Tibial artery (tissue), 4 donors: ENCODE data around the gene PIK3R1.

Source experiments
- DNase-seq, 2 donors: peaks; one replicate each; pipeline ENCODE4 v3.0.0-alpha.2; 2019
- H3K27ac ChIP-seq, 2 donors: fragments of 200-600 bp; sonication (generic) in 1 of 2; 1 replicate in 1 of 2; 2 replicates in 1 of 2; pipeline ENCODE4 v1.5.1; 2018 to 2019; ENCODE audit warnings: mild to moderate bottlenecking in 1 of 2
- H3K27me3 ChIP-seq, 2 donors: fragments of 200-600 bp; sonication (generic) in 1 of 2; one replicate each; pipeline versions ENCODE4 v1.5.1 to v1.6.0; 2016 to 2019
- H3K36me3 ChIP-seq, 3 donors: fragments of 200-600 bp; sonication (generic) in 2 of 3; one replicate each; pipeline ENCODE4 v1.5.1; 2016 to 2019; ENCODE audit warnings: mild to moderate bottlenecking in 2 of 3
- H3K4me1 ChIP-seq, 4 donors: fragments of 200-600 bp; sonication (generic) in 2 of 4; 1 replicate in 3 of 4; 2 replicates in 1 of 4; pipeline ENCODE4 v1.5.1; 2016 to 2019
- H3K4me3 ChIP-seq, 2 donors: fragments of 200-600 bp; sonication (generic) in 1 of 2; 1 replicate in 1 of 2; 2 replicates in 1 of 2; pipeline ENCODE4 v1.5.1; 2018 to 2019; ENCODE audit warnings: mild to moderate bottlenecking in 2 of 2
- H3K9me3 ChIP-seq, 3 donors: fragments of 200-600 bp; sonication (generic) in 1 of 3; one replicate each; pipeline ENCODE4 v1.5.1; 2016 to 2019
- intact Hi-C: fragments of 100-400 bp; cut with DNase I; formaldehyde crosslinking; loops from one replicate; pipeline ENCODE4 v1.15.0; 2023; ENCODE audit warnings: low total_unique reads
- TF ChIP-seq, protein P1 (sequence below), 2 experiments: fragments of 200-600 bp in 1 of 2; fragments of 450-650 bp in 1 of 2; IDR thresholded peaks; one replicate each; pipeline ENCODE4 v1.5.1; 2017 to 2019; ENCODE audit warnings: antibody characterized with exemption in 2 of 2, mild to moderate bottlenecking in 1 of 2, moderate library complexity in 1 of 2

Gene PIK3R1

GRCh38 chr5:68261169-68261568 lies 45.6 kb downstream of the PIK3R1 start:
- no peaks in the 10 kb centered on the region for H3K9me3 ChIP-seq
- peaks cover 0 to 92% (median 67%) of the 10 kb centered on the region in 4 donors for H3K4me1 ChIP-seq
- H3K27me3 ChIP-seq = no peaks in the 10 kb centered on the region
- no peak overlapping the region for H3K4me3 ChIP-seq
- TF ChIP-seq, protein P1, sequence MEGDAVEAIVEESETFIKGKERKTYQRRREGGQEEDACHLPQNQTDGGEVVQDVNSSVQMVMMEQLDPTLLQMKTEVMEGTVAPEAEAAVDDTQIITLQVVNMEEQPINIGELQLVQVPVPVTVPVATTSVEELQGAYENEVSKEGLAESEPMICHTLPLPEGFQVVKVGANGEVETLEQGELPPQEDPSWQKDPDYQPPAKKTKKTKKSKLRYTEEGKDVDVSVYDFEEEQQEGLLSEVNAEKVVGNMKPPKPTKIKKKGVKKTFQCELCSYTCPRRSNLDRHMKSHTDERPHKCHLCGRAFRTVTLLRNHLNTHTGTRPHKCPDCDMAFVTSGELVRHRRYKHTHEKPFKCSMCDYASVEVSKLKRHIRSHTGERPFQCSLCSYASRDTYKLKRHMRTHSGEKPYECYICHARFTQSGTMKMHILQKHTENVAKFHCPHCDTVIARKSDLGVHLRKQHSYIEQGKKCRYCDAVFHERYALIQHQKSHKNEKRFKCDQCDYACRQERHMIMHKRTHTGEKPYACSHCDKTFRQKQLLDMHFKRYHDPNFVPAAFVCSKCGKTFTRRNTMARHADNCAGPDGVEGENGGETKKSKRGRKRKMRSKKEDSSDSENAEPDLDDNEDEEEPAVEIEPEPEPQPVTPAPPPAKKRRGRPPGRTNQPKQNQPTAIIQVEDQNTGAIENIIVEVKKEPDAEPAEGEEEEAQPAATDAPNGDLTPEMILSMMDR (IDR thresholded peaks at IDR 0.05) = no peak
- intact Hi-C loops = no loop called here
- no peak for DNase-seq
- peak overlapping the region; percentile 48 to 69 for H3K27ac ChIP-seq
- H3K36me3 ChIP-seq = peaks cover 0 to 6% (median 0%) of the 10 kb centered on the region in 3 donors

DNA sequence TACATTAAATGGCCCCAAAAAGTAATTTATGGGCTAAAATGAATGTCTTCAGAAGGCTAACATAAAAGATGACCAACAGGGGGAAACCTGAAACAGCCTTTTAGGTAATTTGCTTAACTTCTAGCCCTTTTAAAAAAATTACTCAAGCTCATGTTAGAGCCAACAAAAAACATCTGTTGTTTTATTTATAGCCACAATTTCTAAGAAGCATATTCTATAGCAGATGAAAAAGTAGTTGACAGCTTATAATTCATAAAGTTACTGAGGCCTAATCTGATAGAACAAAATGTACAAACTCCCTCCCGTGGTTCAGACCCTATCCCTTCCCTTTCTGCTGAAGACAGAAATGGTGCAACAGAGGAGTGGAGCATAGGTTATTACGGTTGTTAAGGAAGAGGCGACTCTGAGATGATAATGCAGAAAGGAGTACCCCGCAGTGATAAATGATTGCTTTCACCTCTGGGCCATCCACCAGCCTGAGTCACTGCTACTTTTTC lies 46.1 kb downstream of the PIK3R1 start:
- intact Hi-C loops = no loop called here

GRCh38 chr5:68264024-68264956 lies 48.7 kb downstream of the PIK3R1 start:
- TF ChIP-seq, protein P1 (IDR thresholded peaks at IDR 0.05) = no peak
- H3K27ac ChIP-seq = peak overlapping the region; percentile 75 to 76
- H3K9me3 ChIP-seq = no peaks in the 10 kb centered on the region
- peaks cover 0 to 92% (median 70%) of the 10 kb centered on the region in 4 donors for H3K4me1 ChIP-seq
- no peak overlapping the region for H3K4me3 ChIP-seq
- no peaks in the 10 kb centered on the region for H3K27me3 ChIP-seq
- intact Hi-C loops = no loop called here
- DNase-seq = no peak
- H3K36me3 ChIP-seq = peaks cover 0 to 6% (median 0%) of the 10 kb centered on the region in 3 donors

More for the DNA sequence above, 46.1 kb downstream of the PIK3R1 start:
- Histone ChIP-seq H3K4me1 (peaks cover 0 to 92% (median 68%) of the 10 kb centered on the region in 4 donors), H3K4me3 (no peak overlapping the region), H3K36me3 (peaks cover 0 to 6% (median 0%) of the 10 kb centered on the region in 3 donors), H3K27me3 (no peaks in the 10 kb centered on the region), H3K27ac (peak overlapping the region; percentile 48 to 69), H3K9me3 (no peaks in the 10 kb centered on the region)
- no peak for DNase-seq
- TF ChIP-seq, protein P1 (IDR thresholded peaks at IDR 0.05) = peak; percentile 22 to 23

- TF ChIP-seq, protein P1 (IDR thresholded peaks at IDR 0.05) = no peak
- peaks cover 0 to 6% (median 0%) of the 10 kb centered on the region in 3 donors for H3K36me3 ChIP-seq
- no peak overlapping the region for H3K4me3 ChIP-seq
- no peaks in the 10 kb centered on the region for H3K9me3 ChIP-seq
- no peaks in the 10 kb centered on the region for H3K27me3 ChIP-seq
- DNase-seq = no peak
- peaks cover 0 to 92% (median 72%) of the 10 kb centered on the region in 4 donors for H3K4me1 ChIP-seq
- intact Hi-C loops = no loop called here
- peak overlapping the region; percentile 75 to 76 for H3K27ac ChIP-seq
Measured at GRCh38 chr5:68265347-68265746, 49.8 kb downstream of the PIK3R1 start.

- DNase-seq = no peak
- H3K27ac ChIP-seq = peak overlapping the region; percentile 75 to 76
- TF ChIP-seq, protein P1 (IDR thresholded peaks at IDR 0.05) = no peak
- H3K36me3 ChIP-seq = peaks cover 0 to 6% (median 0%) of the 10 kb centered on the region in 3 donors
- no peak overlapping the region for H3K4me3 ChIP-seq
- H3K4me1 ChIP-seq = peaks cover 0 to 92% (median 73%) of the 10 kb centered on the region in 4 donors
- H3K27me3 ChIP-seq = no peaks in the 10 kb centered on the region
- no peaks in the 10 kb centered on the region for H3K9me3 ChIP-seq
- intact Hi-C loops = no loop called here
Measured at GRCh38 chr5:68265822-68266395, 50.4 kb downstream of the PIK3R1 start.
